ENCODE results near the gene SARDH. TPM values are rescaled to one million over a fixed set of nuclear protein-coding genes. Genes with fewer than 3 reads are reported as not detected.

The SARDH gene
- total RNA-seq, 1 donor from 2014 or later: 6.8 TPM

DNA sequence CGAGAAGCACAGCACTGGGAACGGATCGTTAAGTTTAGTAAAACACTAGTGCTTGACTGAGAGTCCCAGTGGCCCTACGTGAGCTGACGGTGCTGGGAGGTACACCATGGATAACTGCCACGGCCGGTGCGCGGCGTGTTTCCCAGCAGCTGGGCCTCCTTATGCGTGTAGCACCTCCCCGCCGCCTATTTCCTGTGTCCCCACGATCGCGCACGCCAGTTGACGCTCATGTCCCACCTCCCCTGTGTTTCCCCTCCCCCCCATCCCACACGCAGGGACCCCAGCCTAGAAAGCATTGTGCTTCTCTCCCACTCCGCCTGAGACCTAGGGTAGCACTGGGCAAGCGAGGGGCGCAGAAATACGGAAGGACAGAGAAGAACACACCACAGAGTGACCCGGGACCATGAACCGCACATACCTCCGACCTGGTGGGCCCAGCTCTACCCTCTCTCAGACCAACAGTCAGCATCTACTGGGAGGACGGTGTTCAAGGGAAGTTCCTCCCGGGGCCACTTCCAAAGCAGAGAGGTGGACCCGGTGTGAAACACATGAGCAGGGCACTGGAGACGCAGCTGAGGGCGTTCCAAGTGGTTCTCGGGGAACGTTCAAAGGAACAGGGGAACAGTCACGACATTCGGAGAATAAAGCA is 56.4 kb downstream of the SARDH start:
- peaks cover 14% of the 10 kb centered on the region for H3K4me1 Mint-ChIP-seq (ENCODE audit: unreplicated experiment)
- no peaks in the 10 kb centered on the region for H3K9me3 Mint-ChIP-seq
- DNase-seq (ENCODE audit: extremely low spot score, unreplicated experiment): no peak
- no peaks in the 10 kb centered on the region for H3K36me3 Mint-ChIP-seq
- TF ChIP-seq, protein P1, sequence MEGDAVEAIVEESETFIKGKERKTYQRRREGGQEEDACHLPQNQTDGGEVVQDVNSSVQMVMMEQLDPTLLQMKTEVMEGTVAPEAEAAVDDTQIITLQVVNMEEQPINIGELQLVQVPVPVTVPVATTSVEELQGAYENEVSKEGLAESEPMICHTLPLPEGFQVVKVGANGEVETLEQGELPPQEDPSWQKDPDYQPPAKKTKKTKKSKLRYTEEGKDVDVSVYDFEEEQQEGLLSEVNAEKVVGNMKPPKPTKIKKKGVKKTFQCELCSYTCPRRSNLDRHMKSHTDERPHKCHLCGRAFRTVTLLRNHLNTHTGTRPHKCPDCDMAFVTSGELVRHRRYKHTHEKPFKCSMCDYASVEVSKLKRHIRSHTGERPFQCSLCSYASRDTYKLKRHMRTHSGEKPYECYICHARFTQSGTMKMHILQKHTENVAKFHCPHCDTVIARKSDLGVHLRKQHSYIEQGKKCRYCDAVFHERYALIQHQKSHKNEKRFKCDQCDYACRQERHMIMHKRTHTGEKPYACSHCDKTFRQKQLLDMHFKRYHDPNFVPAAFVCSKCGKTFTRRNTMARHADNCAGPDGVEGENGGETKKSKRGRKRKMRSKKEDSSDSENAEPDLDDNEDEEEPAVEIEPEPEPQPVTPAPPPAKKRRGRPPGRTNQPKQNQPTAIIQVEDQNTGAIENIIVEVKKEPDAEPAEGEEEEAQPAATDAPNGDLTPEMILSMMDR (conservative IDR thresholded peaks at IDR 0.05): no peak
- H3K27ac Mint-ChIP-seq: no peak overlapping the region
- H3K4me3 Mint-ChIP-seq: no peak overlapping the region
- no peaks in the 10 kb centered on the region for H3K27me3 Mint-ChIP-seq

DNA sequence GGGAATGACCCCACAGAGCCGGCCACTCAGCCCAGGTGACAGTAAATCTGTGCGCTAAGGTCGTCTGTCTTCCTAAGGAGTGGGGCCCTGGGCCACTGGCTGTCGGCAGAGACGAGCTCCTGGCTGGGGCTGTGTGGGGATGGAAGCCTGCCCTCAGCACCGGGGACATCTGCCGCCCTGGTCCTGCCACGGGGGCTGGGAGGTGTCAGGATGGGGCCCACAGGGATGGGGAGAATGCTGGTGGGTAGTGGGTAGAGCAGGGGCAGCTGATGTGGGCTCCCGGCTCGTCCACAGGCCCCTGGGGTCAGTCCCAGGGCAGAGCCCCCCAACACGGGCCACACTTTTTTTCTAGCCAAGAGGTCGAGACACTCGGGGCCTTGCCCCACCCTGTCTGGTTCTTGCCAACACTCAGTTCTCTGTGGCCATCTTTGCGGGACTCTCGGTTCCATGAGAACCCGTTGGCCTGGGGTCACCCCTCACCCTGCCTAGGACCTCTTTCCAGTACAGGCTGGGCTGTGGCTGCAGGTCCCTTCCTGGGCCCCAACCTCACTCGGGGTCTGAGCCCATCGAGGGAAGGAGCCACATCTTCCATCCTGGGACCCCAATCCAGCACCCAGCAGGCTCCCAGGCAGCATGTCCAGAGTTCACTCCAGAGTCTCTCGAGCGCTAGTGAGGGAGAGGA is 57.0 kb downstream of the SARDH start:
- TF ChIP-seq, protein P1 (conservative IDR thresholded peaks at IDR 0.05): no peak
- peaks cover 14% of the 10 kb centered on the region for H3K4me1 Mint-ChIP-seq (ENCODE audit: unreplicated experiment)

DNA sequence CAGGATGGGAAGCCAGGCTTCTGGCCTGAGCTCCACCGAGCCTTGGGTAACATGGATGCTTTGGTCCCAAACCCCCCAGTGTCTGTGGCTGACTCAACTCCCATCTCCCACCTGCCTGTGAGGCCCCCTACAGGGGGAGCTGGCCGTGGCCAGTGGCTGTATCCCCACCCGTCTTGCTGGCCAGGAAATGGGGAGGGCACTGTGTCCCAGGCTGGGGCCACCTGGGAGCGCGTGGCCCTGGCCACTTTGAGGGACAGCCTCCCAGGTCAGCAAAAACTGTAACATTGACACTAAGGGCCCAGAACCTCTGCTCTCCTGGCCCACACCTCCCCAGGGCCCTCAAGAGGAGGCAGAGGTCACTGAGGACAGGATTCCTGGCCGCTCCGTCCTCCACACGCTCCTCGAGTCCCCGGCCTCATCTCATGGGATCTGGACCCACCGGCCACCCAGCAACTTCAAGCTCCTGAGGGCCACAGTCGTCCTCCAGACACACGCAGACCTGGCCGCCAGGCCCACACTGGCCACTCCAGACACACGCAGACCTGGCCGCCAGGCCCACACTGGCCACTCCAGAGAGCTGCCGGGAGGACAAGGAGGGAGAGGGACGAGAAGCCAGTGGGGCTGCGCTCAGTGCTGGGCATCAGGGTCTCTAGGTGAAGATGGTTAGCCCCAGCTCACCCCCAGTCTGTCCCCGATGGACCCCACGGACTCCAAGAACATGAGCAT is 57.7 kb downstream of the SARDH start:
- H3K27ac Mint-ChIP-seq: no peak overlapping the region
- no peak overlapping the region for H3K4me3 Mint-ChIP-seq
- H3K27me3 Mint-ChIP-seq: no peaks in the 10 kb centered on the region
- no peak for DNase-seq (ENCODE audit: extremely low spot score, unreplicated experiment)
- no peaks in the 10 kb centered on the region for H3K36me3 Mint-ChIP-seq
- TF ChIP-seq, protein P1 (conservative IDR thresholded peaks at IDR 0.05): no peak
- peaks cover 14% of the 10 kb centered on the region for H3K4me1 Mint-ChIP-seq (ENCODE audit: unreplicated experiment)
- no peaks in the 10 kb centered on the region for H3K9me3 Mint-ChIP-seq

More for the DNA sequence above, 57.0 kb downstream of the SARDH start:
- Mint-ChIP-seq H3K4me3 (no peak overlapping the region), H3K9me3 (no peaks in the 10 kb centered on the region), H3K27me3 (no peaks in the 10 kb centered on the region), H3K36me3 (no peaks in the 10 kb centered on the region), H3K27ac (no peak overlapping the region)
- DNase-seq (ENCODE audit: extremely low spot score, unreplicated experiment): no peak

DNA sequence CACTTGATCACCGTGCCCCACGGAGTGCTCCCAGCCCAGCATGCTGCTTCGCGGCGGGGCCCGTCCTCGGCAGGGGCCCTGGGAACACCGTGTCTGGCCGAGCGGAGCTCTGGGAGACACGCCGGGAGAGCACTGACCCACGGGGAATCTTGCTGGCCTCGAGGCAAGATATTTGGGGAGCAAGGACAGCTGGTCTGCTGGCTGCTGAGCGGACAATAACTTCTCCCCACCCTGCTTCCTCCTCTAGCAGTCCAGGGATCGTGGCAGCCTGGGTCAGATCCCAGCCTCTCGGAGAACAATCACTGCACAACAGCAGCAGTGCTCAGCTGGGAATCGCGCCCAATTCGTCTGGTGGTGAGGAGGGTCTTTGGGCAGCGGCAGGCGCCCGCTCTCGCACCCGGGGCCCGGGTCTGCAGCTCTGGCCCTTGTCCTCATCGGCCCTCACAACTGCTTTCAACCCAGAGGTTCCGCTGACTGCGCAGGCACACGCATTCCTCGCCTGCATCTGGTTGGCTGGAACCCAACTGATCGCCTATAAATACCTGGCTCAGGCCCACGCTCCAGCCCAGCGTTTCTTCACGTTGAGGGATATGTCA is 58.6 kb downstream of the SARDH start:
- DNase-seq (ENCODE audit: extremely low spot score, unreplicated experiment): no peak
- H3K4me1 Mint-ChIP-seq (ENCODE audit: unreplicated experiment): peaks cover 14% of the 10 kb centered on the region
- H3K4me3 Mint-ChIP-seq: no peak overlapping the region
- no peaks in the 10 kb centered on the region for H3K27me3 Mint-ChIP-seq
- no peaks in the 10 kb centered on the region for H3K9me3 Mint-ChIP-seq
- TF ChIP-seq, protein P1 (conservative IDR thresholded peaks at IDR 0.05): no peak
- no peak overlapping the region for H3K27ac Mint-ChIP-seq
- H3K36me3 Mint-ChIP-seq: no peaks in the 10 kb centered on the region

DNA sequence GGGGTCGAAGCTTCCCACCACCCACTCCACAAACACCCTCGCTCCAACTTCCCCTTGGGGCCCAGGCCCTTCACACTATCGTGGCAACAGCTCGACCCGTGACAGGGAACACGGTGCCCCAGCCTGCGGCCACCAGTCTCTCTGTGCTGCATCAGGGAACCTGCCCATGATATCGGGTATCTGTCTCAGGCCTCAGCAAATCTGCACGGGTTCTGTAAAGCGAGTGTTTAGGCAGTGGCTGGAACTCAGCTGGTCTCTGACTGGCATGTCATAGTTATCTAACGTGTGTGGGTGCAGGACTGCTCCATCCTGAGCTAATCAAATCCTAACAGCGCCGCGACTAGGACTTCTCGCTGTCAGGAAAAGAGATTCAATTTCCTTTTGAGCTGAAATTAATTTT is 59.1 kb downstream of the SARDH start:
- no peak overlapping the region for H3K4me3 Mint-ChIP-seq
- TF ChIP-seq, protein P1 (conservative IDR thresholded peaks at IDR 0.05): no peak
- H3K27me3 Mint-ChIP-seq: no peaks in the 10 kb centered on the region
- no peak for DNase-seq (ENCODE audit: extremely low spot score, unreplicated experiment)
- no peak overlapping the region for H3K27ac Mint-ChIP-seq
- H3K9me3 Mint-ChIP-seq: no peaks in the 10 kb centered on the region
- H3K36me3 Mint-ChIP-seq: no peaks in the 10 kb centered on the region
- peaks cover 14% of the 10 kb centered on the region for H3K4me1 Mint-ChIP-seq (ENCODE audit: unreplicated experiment)

Measured in type B pancreatic cell (in vitro differentiated cells).